H9 (cell line): ENCODE measurements around the gene TFAP2A. TPM values are rescaled to one million over a fixed set of nuclear protein-coding genes. Genes with fewer than 3 reads are reported as not detected.

Source experiments
- DNase-seq: peaks from one replicate; pipeline ENCODE4 v3.0.0-alpha.2; 2017
- H2AFZ ChIP-seq: one replicate; pipeline ENCODE4 v1.6.1; 2013; ENCODE audit warnings: mild to moderate bottlenecking, low read length, control low read depth, moderate library complexity
- H2AK5ac ChIP-seq: 2 replicates; pipeline ENCODE4 v1.6.1; 2013; ENCODE audit warnings: low read length, control low read depth, mixed read lengths; ENCODE audit not compliant: insufficient read length
- H2BK120ac ChIP-seq: one replicate; pipeline ENCODE4 v1.6.1; 2013; ENCODE audit warnings: low read depth, mild to moderate bottlenecking, low read length, control low read depth, inconsistent platforms; ENCODE audit not compliant: poor library complexity, severe bottlenecking
- H2BK12ac ChIP-seq: 2 replicates; pipeline ENCODE4 v1.6.1; 2013; ENCODE audit warnings: low read length, control low read depth, mixed read lengths, low read depth; ENCODE audit not compliant: insufficient read length
- H2BK15ac ChIP-seq: 2 replicates; pipeline ENCODE4 v1.6.1; 2013; ENCODE audit warnings: low read depth, low read length, control low read depth
- H2BK20ac ChIP-seq: one replicate; pipeline ENCODE4 v1.6.1; 2013; ENCODE audit warnings: low read depth, mild to moderate bottlenecking, low read length, control low read depth, inconsistent platforms; ENCODE audit not compliant: poor library complexity, severe bottlenecking
- H2BK5ac ChIP-seq: 2 replicates; pipeline ENCODE4 v1.6.1; 2013; ENCODE audit warnings: low read length, control low read depth, mixed read lengths; ENCODE audit not compliant: insufficient read length
- H3K14ac ChIP-seq: 2 replicates; pipeline ENCODE4 v1.6.1; 2013; ENCODE audit warnings: low read length, control low read depth; ENCODE audit not compliant: insufficient read depth
- H3K18ac ChIP-seq: 2 replicates; pipeline ENCODE4 v1.6.1; 2013; ENCODE audit warnings: low read depth, mild to moderate bottlenecking, mixed read lengths, low read length, control low read depth; ENCODE audit not compliant: insufficient read length
- H3K23ac ChIP-seq: 2 replicates; pipeline ENCODE4 v1.6.1; 2013; ENCODE audit warnings: low read length, control low read depth, mixed read lengths, low read depth; ENCODE audit not compliant: insufficient read length
- H3K23me2 ChIP-seq: 2 replicates; pipeline ENCODE4 v1.6.1; 2013; ENCODE audit warnings: low read depth, mild to moderate bottlenecking, mixed read lengths, low read length, control low read depth; ENCODE audit not compliant: insufficient read length, poor library complexity, severe bottlenecking
- H3K27ac ChIP-seq: 2 replicates; pipeline ENCODE4 v1.5.1; 2013; ENCODE audit warnings: low read length, control low read depth, mixed read lengths, low read depth; ENCODE audit not compliant: insufficient read length
- H3K27me3 ChIP-seq: 2 replicates; pipeline ENCODE4 v1.6.1; 2013; ENCODE audit warnings: low read length, control low read depth, inconsistent platforms; ENCODE audit not compliant: insufficient read depth
- H3K4ac ChIP-seq: 2 replicates; pipeline ENCODE4 v1.6.1; 2013; ENCODE audit warnings: low read depth, mild to moderate bottlenecking, control low read depth, inconsistent platforms, low read length, moderate library complexity
- H3K4me1 ChIP-seq: 2 replicates; pipeline ENCODE4 v1.6.1; 2013; ENCODE audit warnings: low read length, control low read depth, inconsistent platforms; ENCODE audit not compliant: insufficient read depth
- H3K4me2 ChIP-seq: 2 replicates; pipeline ENCODE4 v1.6.1; 2013; ENCODE audit warnings: low read length, control low read depth, mixed read lengths; ENCODE audit not compliant: insufficient read length, insufficient read depth
- H3K56ac ChIP-seq: 2 replicates; pipeline ENCODE4 v1.6.1; 2013; ENCODE audit warnings: low read depth, mild to moderate bottlenecking, mixed read lengths, low read length, control low read depth; ENCODE audit not compliant: insufficient read length
- H3K79me1 ChIP-seq: 2 replicates; pipeline ENCODE4 v1.6.1; 2013; ENCODE audit warnings: low read depth, mild to moderate bottlenecking, moderate library complexity, low read length, control low read depth, inconsistent platforms; ENCODE audit not compliant: insufficient read depth, poor library complexity, severe bottlenecking
- H3K79me2 ChIP-seq: 2 replicates; pipeline ENCODE4 v1.6.1; 2013; ENCODE audit warnings: low read length, control low read depth, inconsistent platforms; ENCODE audit not compliant: insufficient read depth
- H3K9ac ChIP-seq: 2 replicates; pipeline ENCODE4 v1.6.1; 2013; ENCODE audit warnings: low read length, control low read depth, mixed read lengths; ENCODE audit not compliant: insufficient read length; ENCODE audit errors: extremely low read depth
- H3K9me3 ChIP-seq: one replicate; pipeline ENCODE4 v1.6.1; 2013; ENCODE audit warnings: low read depth, low read length, inconsistent platforms; ENCODE audit not compliant: control insufficient read depth
- H3T11ph ChIP-seq: one replicate; pipeline ENCODE4 v1.6.1; 2013; ENCODE audit warnings: mild to moderate bottlenecking, low read length, control low read depth, inconsistent platforms
- H4K20me1 ChIP-seq: one replicate; pipeline ENCODE4 v1.6.1; 2013; ENCODE audit not compliant: control insufficient read depth, insufficient read length, insufficient read depth
- H4K5ac ChIP-seq: 2 replicates; pipeline ENCODE4 v1.6.1; 2013; ENCODE audit warnings: low read depth, mild to moderate bottlenecking, mixed read lengths, low read length, control low read depth; ENCODE audit not compliant: insufficient read length
- H4K8ac ChIP-seq: replicated peaks from 2 replicates; pipeline ENCODE4 v1.6.1; 2013; ENCODE audit warnings: low read length, control low read depth, mixed read lengths, low read depth; ENCODE audit not compliant: insufficient read length
- H4K91ac ChIP-seq: 2 replicates; pipeline ENCODE4 v1.6.1; 2013; ENCODE audit warnings: low read depth, mild to moderate bottlenecking, moderate library complexity, mixed read lengths, low read length, control low read depth; ENCODE audit not compliant: insufficient read length
- H3K27ac Mint-ChIP-seq, 3 experiments: 2 replicates in 2 of 3; 3 replicates in 1 of 3; pipeline ENCODE4 v1.8.0; 2020 to 2021; ENCODE audit warnings: mixed read lengths in 3 of 3, mild to moderate bottlenecking in 1 of 3, moderate library complexity in 1 of 3
- H3K27me3 Mint-ChIP-seq: 2 replicates; pipeline ENCODE4 v1.8.0; 2021; ENCODE audit warnings: low read depth, mild to moderate bottlenecking, moderate library complexity, mixed read lengths
- H3K36me3 Mint-ChIP-seq, 3 experiments: 2 replicates in 2 of 3; 3 replicates in 1 of 3; pipeline ENCODE4 v1.8.0; 2020 to 2021; ENCODE audit warnings: low read depth in 3 of 3, mixed read lengths in 3 of 3; ENCODE audit not compliant: insufficient read depth in 1 of 3
- H3K4me1 Mint-ChIP-seq, 2 experiments: 2 replicates each; pipeline ENCODE4 v1.8.0; 2020; ENCODE audit warnings: mixed read lengths in 2 of 2
- H3K4me3 Mint-ChIP-seq, 2 experiments: 2 replicates in 1 of 2; 3 replicates in 1 of 2; pipeline ENCODE4 v1.8.0; 2020 to 2021; ENCODE audit warnings: mild to moderate bottlenecking in 2 of 2, mixed read lengths in 2 of 2, moderate library complexity in 1 of 2
- H3K9me3 Mint-ChIP-seq, 2 experiments: 2 replicates in 1 of 2; 3 replicates in 1 of 2; pipeline ENCODE4 v1.8.0; 2020; ENCODE audit warnings: mild to moderate bottlenecking in 2 of 2, mixed read lengths in 2 of 2, moderate library complexity in 1 of 2
- CTCF ChIP-seq: fragments of 200-600 bp; sonication (generic); conservative IDR thresholded peaks from 3 replicates; pipeline ENCODE4 v1.8.0; 2021; ENCODE audit warnings: antibody characterized with exemption, mild to moderate bottlenecking
- WGBS: extraction: QIAGEN DNeasy Blood & Tissue Kit; methylation state at CpG from one replicate; pipeline ENCODE4 v1.1.7; 2013; ENCODE audit warnings: missing lambda C conversion rate, low lambda C conversion rate, mixed read lengths; ENCODE audit not compliant: insufficient read length; ENCODE audit errors: extremely low coverage; 5-methylcytosine and 5-hydroxymethylcytosine counted together
- total RNA-seq: library from RNA; stranded (reverse); gene quantifications from 2 replicates; pipeline ENCODE4 v1.2.1, GENCODE V29; 2021

Gene TFAP2A
- total RNA-seq, 1 experiment from 2014 or later: 2.6 TPM

- H3K23me2 ChIP-seq: no peaks in the 10 kb centered on the region
- H3K4ac ChIP-seq: no peak overlapping the region
- Mint-ChIP-seq H3K4me1 (no peaks in the 10 kb centered on the region), H3K4me3 (no peak overlapping the region), H3K36me3 (no peaks in the 10 kb centered on the region), H3K9me3 (0 out of 5 replicates have a peak, but pooled peaks cover 0 to 4% of the 10 kb centered on the region in 2 experiments), H3K27ac (no peak overlapping the region), H3K27me3 (peaks cover 24% of the 10 kb centered on the region)
- H3K27me3 ChIP-seq: no peaks in the 10 kb centered on the region
- H3T11ph ChIP-seq: no peak overlapping the region
- no CpG with 5 or more reads among the region's 1 CpG for WGBS
- no peak for DNase-seq
- no peaks in the 10 kb centered on the region for H4K20me1 ChIP-seq
- H4K91ac ChIP-seq: no peak overlapping the region
- no peaks in the 10 kb centered on the region for H3K79me1 ChIP-seq
- H3K23ac ChIP-seq: no peak overlapping the region
- no peak overlapping the region for H2AK5ac ChIP-seq
- no peak overlapping the region for H4K8ac ChIP-seq
- H2BK5ac ChIP-seq: no peak overlapping the region
- H3K79me2 ChIP-seq: no peaks in the 10 kb centered on the region
- no peak for TF ChIP-seq CTCF
- H2BK12ac ChIP-seq: no peak overlapping the region
- H3K4me1 ChIP-seq: no peaks in the 10 kb centered on the region
- no peak overlapping the region for H4K5ac ChIP-seq
- H3K27ac ChIP-seq: no peak overlapping the region
- no peak overlapping the region for H3K4me2 ChIP-seq
- H3K18ac ChIP-seq: no peak overlapping the region
- H3K14ac ChIP-seq: no peak overlapping the region
- no peak overlapping the region for H2AFZ ChIP-seq
- H3K9me3 ChIP-seq: no peaks in the 10 kb centered on the region
- no peak overlapping the region for H3K9ac ChIP-seq
- no peak overlapping the region for H2BK15ac ChIP-seq
- H3K56ac ChIP-seq: no peak overlapping the region
- no peak overlapping the region for H2BK120ac ChIP-seq
- no peak overlapping the region for H2BK20ac ChIP-seq
Observed at GRCh38 chr6:10359581-10359980, 55.3 kb downstream of the TFAP2A start.
